Esophagus squamous epithelium (tissue), 5 donors: ENCODE data around the gene RPUSD2. TPM values are rescaled to one million over a fixed set of nuclear protein-coding genes. Genes with fewer than 3 reads are reported as not detected.

Experiments
- DNase-seq: peaks from one replicate; lab custom pipeline; 2025; lab: John Stamatoyannopoulos, UW
- H3K27ac ChIP-seq, 4 donors: fragments of 200-600 bp; sonication (generic); one replicate each; pipeline ENCODE4 v1.5.1; 2016 to 2019; ENCODE audit warnings: mild to moderate bottlenecking in 1 of 4
- H3K27me3 ChIP-seq, 4 donors: fragments of 200-600 bp; sonication (generic); 1 replicate in 3 of 4; 2 replicates in 1 of 4; pipeline versions ENCODE4 v1.5.1 to v1.6.0; 2017 to 2021; ENCODE audit warnings: antibody characterized with exemption in 1 of 4
- H3K36me3 ChIP-seq, 3 donors: fragments of 200-600 bp; sonication (generic); one replicate each; pipeline ENCODE4 v1.5.1; 2016 to 2019
- H3K4me1 ChIP-seq, 3 donors: fragments of 200-600 bp; sonication (generic); one replicate each; pipeline ENCODE4 v1.5.1; 2017 to 2019
- H3K4me3 ChIP-seq, 4 donors: fragments of 200-600 bp; sonication (generic); 1 replicate in 3 of 4; 2 replicates in 1 of 4; pipeline ENCODE4 v1.5.1; 2016 to 2019; ENCODE audit warnings: mild to moderate bottlenecking in 2 of 4, moderate library complexity in 1 of 4
- H3K9me3 ChIP-seq, 3 donors: fragments of 200-600 bp; sonication (generic); one replicate each; pipeline ENCODE4 v1.5.1; 2016 to 2019
- CTCF ChIP-seq, 6 experiments: fragments of 450-650 bp in 4 of 6; fragments of 200-600 bp in 2 of 6; sonication (generic) in 2 of 6; IDR thresholded peaks; one replicate each; pipeline ENCODE4 v1.5.1; 2016 to 2019; ENCODE audit warnings: antibody characterized with exemption in 6 of 6, mild to moderate bottlenecking in 4 of 6, moderate library complexity in 4 of 6
- POLR2A ChIP-seq, 4 donors: fragments of 450-650 bp; IDR thresholded peaks; one replicate each; pipeline ENCODE4 v1.6.1; 2017; ENCODE audit warnings: antibody characterized with exemption in 4 of 4, mild to moderate bottlenecking in 4 of 4, moderate library complexity in 3 of 4
- WGBS, 2 donors: methylation state at CpG; one replicate each; pipeline ENCODE4 v1.1.5; 2018; 5-methylcytosine and 5-hydroxymethylcytosine counted together
- intact Hi-C: fragments of 100-400 bp; cut with DNase I; formaldehyde crosslinking; loops from one replicate; pipeline ENCODE4 v1.15.0; 2022
- small RNA-seq, 4 donors: library from RNA; depleted of rRNA; stranded (forward); fragments of <200 nt; gene quantifications; one replicate each; pipeline ENCODE3, GENCODE V24; 2016
- total RNA-seq, 4 donors: library from RNA; depleted of rRNA; stranded (reverse); fragments of >200 nt; gene quantifications; one replicate each; pipeline ENCODE4 v1.1.0, GENCODE V29; 2016
- donor health status: DM: yes; HTN: yes; CAD: no.

RPUSD2 gene
- total RNA-seq, 4 donors from 2014 or later: 4.3 to 10.3 (median 6.7) TPM

DNA sequence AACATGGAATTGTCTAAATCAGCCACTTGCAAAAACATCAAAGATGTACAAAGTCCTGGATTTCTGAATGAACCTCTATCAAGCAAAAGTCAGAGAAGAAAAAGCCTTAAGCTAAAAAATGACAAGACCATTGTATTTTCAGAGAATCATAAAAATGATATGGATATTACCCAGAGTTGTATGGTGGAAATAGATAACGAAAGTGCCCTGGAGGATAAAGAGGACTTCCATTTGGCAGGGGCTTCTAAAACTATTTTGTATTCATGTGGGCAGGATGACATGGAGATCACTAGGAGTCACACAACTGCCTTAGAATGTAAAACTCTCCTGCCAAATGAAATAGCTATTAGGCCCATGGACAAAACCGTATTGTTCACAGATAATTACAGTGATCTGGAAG lies 54.3 kb downstream of the RPUSD2 start:
- no peak for DNase-seq
- H3K9me3 ChIP-seq: no peaks in the 10 kb centered on the region
- H3K4me3 ChIP-seq: no peak overlapping the region
- WGBS, 2 donors: 91 to 93% methylated on average over 2 of the region's 2 CpGs
- no peaks in the 10 kb centered on the region for H3K4me1 ChIP-seq
- H3K27me3 ChIP-seq: no peaks in the 10 kb centered on the region
- no peak for TF ChIP-seq POLR2A (IDR thresholded peaks at IDR 0.05)
- TF ChIP-seq CTCF (IDR thresholded peaks at IDR 0.05): no peak
- no peak overlapping the region for H3K27ac ChIP-seq
- intact Hi-C loops: no loop called here
- H3K36me3 ChIP-seq: no peaks in the 10 kb centered on the region

Small RNAs within 50 kb of the gene (small RNA-seq; reads per million reads assigned to genes)
- gene RF00017: 0 reads per million in 4 donors
- gene RN7SL376P: 0 reads per million in 4 donors
- gene RNU6-516P: 0 reads per million in 4 donors

Other genes starting within 250 kb of the RPUSD2 start
- gene INAFM2, start 245.6 kb upstream of the RPUSD2 start, total RNA-seq: 10 to 100 TPM in 1 of 4 donors, 1 to 10 TPM in 3; 4.7 to 10.1 (median 8.1) TPM
- 10 to 100 TPM in 3 of 4 donors, 1 to 10 TPM in 1; 5.4 to 34.4 (median 15.0) TPM for gene CCDC9B, start 228.4 kb upstream of the RPUSD2 start, total RNA-seq
- not detected for gene PHGR1, start 218.3 kb upstream of the RPUSD2 start, total RNA-seq
- under 1 TPM in 2 of 4 donors, not detected in 2; under 0.01 TPM for gene DISP2, start 211.1 kb upstream of the RPUSD2 start, total RNA-seq
- 10 to 100 TPM; 11.3 to 22.0 (median 17.3) TPM for gene KNSTRN, start 186.6 kb upstream of the RPUSD2 start, total RNA-seq
- 10 to 100 TPM; 10.7 to 42.2 (median 15.4) TPM for gene IVD, start 163.5 kb upstream of the RPUSD2 start, total RNA-seq
- gene BAHD1, start 128.3 kb upstream of the RPUSD2 start, total RNA-seq: 10 to 100 TPM in 2 of 4 donors, 1 to 10 TPM in 2; 6.0 to 13.1 (median 9.8) TPM
- gene CHST14, start 98.3 kb upstream of the RPUSD2 start, total RNA-seq: 1 to 10 TPM; 2.9 to 7.4 (median 5.2) TPM
- 10 to 100 TPM in 2 of 4 donors, 1 to 10 TPM in 2; 7.3 to 27.9 (median 15.8) TPM for gene CCDC32, start 4.3 kb upstream of the RPUSD2 start, total RNA-seq
- gene KNL1, start 24.9 kb downstream of the RPUSD2 start, total RNA-seq: 10 to 100 TPM in 2 of 4 donors, 1 to 10 TPM in 2; 2.9 to 17.8 (median 11.0) TPM
- gene RAD51, start 125.9 kb downstream of the RPUSD2 start, total RNA-seq: 1 to 10 TPM; 1.9 to 8.5 (median 4.5) TPM
- gene RMDN3, start 186.0 kb downstream of the RPUSD2 start, total RNA-seq: 10 to 100 TPM; 21.3 to 31.9 (median 26.4) TPM
- gene GCHFR, start 194.8 kb downstream of the RPUSD2 start, total RNA-seq: 10 to 100 TPM in 3 of 4 donors, 1 to 10 TPM in 1; 10.0 to 47.5 (median 41.9) TPM
- gene C15orf62, start 200.7 kb downstream of the RPUSD2 start, total RNA-seq: 10 to 100 TPM; 11.3 to 44.3 (median 22.2) TPM
- 10 to 100 TPM; 16.5 to 33.4 (median 28.9) TPM for gene ZFYVE19, start 237.8 kb downstream of the RPUSD2 start, total RNA-seq
- 10 to 100 TPM; 13.9 to 24.0 (median 19.2) TPM for gene DNAJC17, start 238.2 kb downstream of the RPUSD2 start, total RNA-seq